ENCODE results near the gene ATP5F1E. TPM values are rescaled to one million over a fixed set of nuclear protein-coding genes. Genes with fewer than 3 reads are reported as not detected.

The ATP5F1E gene
- total RNA-seq, 1 experiment from 2014 or later, result 41.1 TPM

- ATAC-seq (no peak), DNase-seq (ENCODE audit: low spot score) (no peak)
- ChIA-PET POLR2A (no interaction called here), CTCF (interaction anchor here (1.0 to 1.5 kb wide), 3 partner anchors 163 to 189 kb away, joined by 3 to 10 read pairs (median 5); no protein-coding TSS in a partner anchor)
- Mint-ChIP-seq H3K4me1 (peaks cover 28% of the 10 kb centered on the region), H3K4me3 (peak overlapping the region; percentile 75), H3K27ac (no peak overlapping the region), H3K9me3 (no peaks in the 10 kb centered on the region), H3K27me3 (ENCODE audit: low read depth) (peaks cover 37% of the 10 kb centered on the region), H3K36me3 (peaks cover 71% of the 10 kb centered on the region)
- no peak for TF ChIP-seq ELF4 (CRISPR knock-in tag; IDR thresholded peaks at IDR 0.05; ENCODE audit: low read depth)
Observed at GRCh38 chr20:59033093-59033492, 958 bp upstream of the ATP5F1E start.

DNA sequence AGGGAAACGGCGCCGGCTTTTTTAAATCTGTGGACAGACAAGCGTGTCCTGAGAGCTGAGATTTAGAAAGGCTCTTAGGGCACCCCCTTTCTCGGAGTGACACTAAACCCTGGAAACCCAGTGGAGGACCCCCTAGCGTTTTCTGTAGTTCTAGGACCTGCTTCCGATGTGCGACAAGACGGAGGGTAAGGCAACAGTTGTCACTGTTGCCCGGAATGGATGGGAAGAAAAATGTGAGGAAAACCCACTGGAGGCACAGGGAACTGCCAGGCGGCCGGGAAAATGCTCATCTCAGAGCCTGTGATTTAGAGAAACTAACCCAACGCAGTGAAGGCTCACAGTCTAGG lies 551 bp upstream of the ATP5F1E start:
- ChIA-PET POLR2A (interaction anchor here (1.0 to 1.2 kb wide), 3 partner anchors 10 to 482 kb away, joined by 3 to 5 read pairs (median 4); partner anchors contain the start of gene PRELID3B), CTCF (interaction anchor here (0.7 to 1.5 kb wide), 12 partner anchors 124 to 482 kb away, joined by 3 to 10 read pairs (median 4); no protein-coding TSS in a partner anchor)
- peaks cover 28% of the 10 kb centered on the region for H3K4me1 Mint-ChIP-seq
- peaks cover 71% of the 10 kb centered on the region for H3K36me3 Mint-ChIP-seq
- no peak for DNase-seq (ENCODE audit: low spot score)
- TF ChIP-seq ZNF317 (CRISPR knock-in tag; IDR thresholded peaks at IDR 0.05; ENCODE audit: borderline replicate concordance, low read depth) (no peak), FOXJ3 (CRISPR knock-in tag; IDR thresholded peaks at IDR 0.05; ENCODE audit: borderline replicate concordance) (no peak), TEAD1 (CRISPR knock-in tag; IDR thresholded peaks at IDR 0.05) (no peak), RORB (CRISPR knock-in tag; IDR thresholded peaks at IDR 0.05) (no peak), HMGA2 (CRISPR knock-in tag; IDR thresholded peaks at IDR 0.05) (no peak), OVOL2 (CRISPR knock-in tag; IDR thresholded peaks at IDR 0.05; ENCODE audit: borderline replicate concordance) (no peak), ZNF263 (CRISPR knock-in tag; IDR thresholded peaks at IDR 0.05; ENCODE audit: low read depth) (no peak), CREM (CRISPR knock-in tag; IDR thresholded peaks at IDR 0.05) (no peak), SOX15 (CRISPR knock-in tag; IDR thresholded peaks at IDR 0.05) (no peak), MAX (CRISPR knock-in tag; IDR thresholded peaks at IDR 0.05) (no peak), ZNF532 (CRISPR knock-in tag; IDR thresholded peaks at IDR 0.05; ENCODE audit: borderline replicate concordance) (no peak), AFF4 (CRISPR knock-in tag; IDR thresholded peaks at IDR 0.05; ENCODE audit: borderline replicate concordance) (no peak), NR2C2 (CRISPR knock-in tag; IDR thresholded peaks at IDR 0.05) (no peak), TEAD4 (CRISPR knock-in tag; IDR thresholded peaks at IDR 0.05) (no peak), ATF3 (CRISPR knock-in tag; conservative IDR thresholded peaks at IDR 0.05) (no peak), TCF7 (CRISPR knock-in tag; IDR thresholded peaks at IDR 0.05; ENCODE audit: low read depth) (no peak)
- TF ChIP-seq, protein P1, sequence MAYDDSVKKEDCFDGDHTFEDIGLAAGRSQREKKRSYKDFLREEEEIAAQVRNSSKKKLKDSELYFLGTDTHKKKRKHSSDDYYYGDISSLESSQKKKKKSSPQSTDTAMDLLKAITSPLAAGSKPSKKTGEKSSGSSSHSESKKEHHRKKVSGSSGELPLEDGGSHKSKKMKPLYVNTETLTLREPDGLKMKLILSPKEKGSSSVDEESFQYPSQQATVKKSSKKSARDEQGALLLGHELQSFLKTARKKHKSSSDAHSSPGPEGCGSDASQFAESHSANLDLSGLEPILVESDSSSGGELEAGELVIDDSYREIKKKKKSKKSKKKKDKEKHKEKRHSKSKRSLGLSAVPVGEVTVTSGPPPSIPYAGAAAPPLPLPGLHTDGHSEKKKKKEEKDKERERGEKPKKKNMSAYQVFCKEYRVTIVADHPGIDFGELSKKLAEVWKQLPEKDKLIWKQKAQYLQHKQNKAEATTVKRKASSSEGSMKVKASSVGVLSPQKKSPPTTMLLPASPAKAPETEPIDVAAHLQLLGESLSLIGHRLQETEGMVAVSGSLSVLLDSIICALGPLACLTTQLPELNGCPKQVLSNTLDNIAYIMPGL (CRISPR knock-in tag; IDR thresholded peaks at IDR 0.05), result no peak
- TF ChIP-seq, protein P2, sequence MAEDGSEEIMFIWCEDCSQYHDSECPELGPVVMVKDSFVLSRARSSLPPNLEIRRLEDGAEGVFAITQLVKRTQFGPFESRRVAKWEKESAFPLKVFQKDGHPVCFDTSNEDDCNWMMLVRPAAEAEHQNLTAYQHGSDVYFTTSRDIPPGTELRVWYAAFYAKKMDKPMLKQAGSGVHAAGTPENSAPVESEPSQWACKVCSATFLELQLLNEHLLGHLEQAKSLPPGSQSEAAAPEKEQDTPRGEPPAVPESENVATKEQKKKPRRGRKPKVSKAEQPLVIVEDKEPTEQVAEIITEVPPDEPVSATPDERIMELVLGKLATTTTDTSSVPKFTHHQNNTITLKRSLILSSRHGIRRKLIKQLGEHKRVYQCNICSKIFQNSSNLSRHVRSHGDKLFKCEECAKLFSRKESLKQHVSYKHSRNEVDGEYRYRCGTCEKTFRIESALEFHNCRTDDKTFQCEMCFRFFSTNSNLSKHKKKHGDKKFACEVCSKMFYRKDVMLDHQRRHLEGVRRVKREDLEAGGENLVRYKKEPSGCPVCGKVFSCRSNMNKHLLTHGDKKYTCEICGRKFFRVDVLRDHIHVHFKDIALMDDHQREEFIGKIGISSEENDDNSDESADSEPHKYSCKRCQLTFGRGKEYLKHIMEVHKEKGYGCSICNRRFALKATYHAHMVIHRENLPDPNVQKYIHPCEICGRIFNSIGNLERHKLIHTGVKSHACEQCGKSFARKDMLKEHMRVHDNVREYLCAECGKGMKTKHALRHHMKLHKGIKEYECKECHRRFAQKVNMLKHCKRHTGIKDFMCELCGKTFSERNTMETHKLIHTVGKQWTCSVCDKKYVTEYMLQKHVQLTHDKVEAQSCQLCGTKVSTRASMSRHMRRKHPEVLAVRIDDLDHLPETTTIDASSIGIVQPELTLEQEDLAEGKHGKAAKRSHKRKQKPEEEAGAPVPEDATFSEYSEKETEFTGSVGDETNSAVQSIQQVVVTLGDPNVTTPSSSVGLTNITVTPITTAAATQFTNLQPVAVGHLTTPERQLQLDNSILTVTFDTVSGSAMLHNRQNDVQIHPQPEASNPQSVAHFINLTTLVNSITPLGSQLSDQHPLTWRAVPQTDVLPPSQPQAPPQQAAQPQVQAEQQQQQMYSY (CRISPR knock-in tag; IDR thresholded peaks at IDR 0.05), result no peak; the same call in 1 of the 2 replicates
- TF ChIP-seq, protein P3, sequence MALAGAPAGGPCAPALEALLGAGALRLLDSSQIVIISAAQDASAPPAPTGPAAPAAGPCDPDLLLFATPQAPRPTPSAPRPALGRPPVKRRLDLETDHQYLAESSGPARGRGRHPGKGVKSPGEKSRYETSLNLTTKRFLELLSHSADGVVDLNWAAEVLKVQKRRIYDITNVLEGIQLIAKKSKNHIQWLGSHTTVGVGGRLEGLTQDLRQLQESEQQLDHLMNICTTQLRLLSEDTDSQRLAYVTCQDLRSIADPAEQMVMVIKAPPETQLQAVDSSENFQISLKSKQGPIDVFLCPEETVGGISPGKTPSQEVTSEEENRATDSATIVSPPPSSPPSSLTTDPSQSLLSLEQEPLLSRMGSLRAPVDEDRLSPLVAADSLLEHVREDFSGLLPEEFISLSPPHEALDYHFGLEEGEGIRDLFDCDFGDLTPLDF (CRISPR knock-in tag; IDR thresholded peaks at IDR 0.05), result no peak
- ATAC-seq, result peak; percentile 17
- peak overlapping the region; percentile 88 for H3K27ac Mint-ChIP-seq
- no peaks in the 10 kb centered on the region for H3K9me3 Mint-ChIP-seq
- peak overlapping the region; percentile 75 for H3K4me3 Mint-ChIP-seq
- peaks cover 41% of the 10 kb centered on the region for H3K27me3 Mint-ChIP-seq (ENCODE audit: low read depth)
